ENCODE results near the gene PNPLA7.

DNA sequence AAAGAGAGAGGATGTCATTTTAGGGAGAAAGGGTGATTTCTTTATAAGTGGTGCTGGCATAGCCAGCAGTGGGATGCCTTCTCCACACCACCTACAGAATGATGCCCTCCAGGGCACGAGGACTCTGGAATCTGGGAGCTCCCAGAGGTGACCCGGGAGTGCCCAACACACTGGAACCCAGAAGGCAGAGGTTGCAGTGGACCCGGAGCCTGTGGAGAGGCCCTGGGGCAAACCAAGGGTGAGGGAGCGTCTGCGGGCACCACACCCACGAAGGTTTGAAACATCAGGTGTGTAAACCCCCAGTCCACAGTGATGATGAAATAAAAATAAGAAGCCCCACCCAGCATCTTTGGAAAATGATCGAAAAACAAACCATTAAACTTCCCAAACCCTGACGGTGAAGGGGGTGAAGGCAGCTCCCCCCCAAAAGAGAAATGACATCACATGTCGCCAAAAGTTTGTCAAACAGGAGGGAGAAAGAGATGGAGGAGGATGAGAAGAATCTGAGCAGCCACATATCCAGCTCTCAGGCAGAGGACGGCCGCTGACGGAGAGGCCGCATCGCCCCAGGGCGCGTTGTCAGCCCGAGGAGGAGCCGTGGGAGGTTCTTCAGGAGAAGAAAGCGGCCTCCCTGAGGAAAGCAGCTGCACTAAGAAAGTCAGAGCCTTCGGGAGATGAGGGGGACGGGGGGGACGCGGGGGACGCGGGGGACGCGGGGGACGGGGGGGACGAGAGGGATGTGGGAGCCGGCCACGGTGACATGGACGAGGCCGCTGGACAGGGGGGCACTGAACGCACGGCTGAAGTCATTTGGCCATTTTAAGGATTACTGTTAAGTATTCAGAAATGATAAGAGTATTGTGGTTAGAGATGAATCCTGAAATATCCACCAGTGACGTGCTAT is 47.9 kb downstream of the PNPLA7 start:
- TF ChIP-seq, protein P1, sequence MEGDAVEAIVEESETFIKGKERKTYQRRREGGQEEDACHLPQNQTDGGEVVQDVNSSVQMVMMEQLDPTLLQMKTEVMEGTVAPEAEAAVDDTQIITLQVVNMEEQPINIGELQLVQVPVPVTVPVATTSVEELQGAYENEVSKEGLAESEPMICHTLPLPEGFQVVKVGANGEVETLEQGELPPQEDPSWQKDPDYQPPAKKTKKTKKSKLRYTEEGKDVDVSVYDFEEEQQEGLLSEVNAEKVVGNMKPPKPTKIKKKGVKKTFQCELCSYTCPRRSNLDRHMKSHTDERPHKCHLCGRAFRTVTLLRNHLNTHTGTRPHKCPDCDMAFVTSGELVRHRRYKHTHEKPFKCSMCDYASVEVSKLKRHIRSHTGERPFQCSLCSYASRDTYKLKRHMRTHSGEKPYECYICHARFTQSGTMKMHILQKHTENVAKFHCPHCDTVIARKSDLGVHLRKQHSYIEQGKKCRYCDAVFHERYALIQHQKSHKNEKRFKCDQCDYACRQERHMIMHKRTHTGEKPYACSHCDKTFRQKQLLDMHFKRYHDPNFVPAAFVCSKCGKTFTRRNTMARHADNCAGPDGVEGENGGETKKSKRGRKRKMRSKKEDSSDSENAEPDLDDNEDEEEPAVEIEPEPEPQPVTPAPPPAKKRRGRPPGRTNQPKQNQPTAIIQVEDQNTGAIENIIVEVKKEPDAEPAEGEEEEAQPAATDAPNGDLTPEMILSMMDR (IDR thresholded peaks at IDR 0.05) = no peak
- no peak for TF ChIP-seq POLR2A (IDR thresholded peaks at IDR 0.05)

Data from thyroid gland (tissue), 4 donors.